Muscle layer of duodenum (tissue), 2 donors: ENCODE results near the gene LZIC.

Source experiments
- H3K27ac ChIP-seq: one replicate; pipeline ENCODE4 v1.7.0; 2013; ENCODE audit warnings: mild to moderate bottlenecking, low read length
- H3K27me3 ChIP-seq: one replicate; pipeline ENCODE4 v1.7.0; 2013; ENCODE audit warnings: low read depth, mild to moderate bottlenecking, control low read depth, low read length
- H3K36me3 ChIP-seq, 2 donors: one replicate each; pipeline ENCODE4 v1.7.0; 2013; ENCODE audit warnings: low read length in 2 of 2, control low read depth in 1 of 2, mild to moderate bottlenecking in 1 of 2; ENCODE audit not compliant: insufficient read depth in 2 of 2, control insufficient read depth in 1 of 2
- H3K4me1 ChIP-seq, 2 donors: one replicate each; pipeline ENCODE4 v1.7.0; 2013; ENCODE audit warnings: low read length in 2 of 2, mild to moderate bottlenecking in 2 of 2, control low read depth in 1 of 2, moderate library complexity in 1 of 2; ENCODE audit not compliant: insufficient read depth in 2 of 2, control insufficient read depth in 1 of 2
- H3K4me3 ChIP-seq, 2 donors: one replicate each; pipeline ENCODE4 v1.7.0; 2013; ENCODE audit warnings: low read length in 2 of 2, low read depth in 1 of 2, mild to moderate bottlenecking in 1 of 2
- H3K9me3 ChIP-seq, 2 donors: one replicate each; pipeline ENCODE4 v1.7.0; 2013; ENCODE audit warnings: low read length in 2 of 2, control low read depth in 1 of 2, mild to moderate bottlenecking in 1 of 2; ENCODE audit not compliant: control insufficient read depth in 1 of 2
- donor health status: healthy.

The LZIC gene

GRCh38 chr1:9942939-9943788 lies at the start of gene LZIC, which contains the start of gene NMNAT1:
Gene LZIC, minus strand, starts transcription at chr1:9943391. Its CDS starts 6,772 bp downstream, at chr1:9936619.
Gene NMNAT1, plus strand, starts transcription at chr1:9943475. Its CDS starts 28,599 bp downstream, at chr1:9972074.
- peaks cover 0 to 18% of the 10 kb centered on the region in 2 donors for H3K36me3 ChIP-seq
- peak within 1 kb of the TSS; percentile 100 for H3K27ac ChIP-seq
- H3K4me3 ChIP-seq = peak within 1 kb of the TSS; percentile 95 to 99
- H3K4me1 ChIP-seq = peaks cover 4 to 24% of the 10 kb centered on the region in 2 donors
- no peaks in the 10 kb centered on the region for H3K27me3 ChIP-seq
- no peaks in the 10 kb centered on the region for H3K9me3 ChIP-seq

- Histone ChIP-seq H3K9me3 (no peaks in the 10 kb centered on the region), H3K4me3 (no peak overlapping the region), H3K27ac (no peak overlapping the region), H3K36me3 (no peaks in the 10 kb centered on the region), H3K4me1 (peaks cover 0 to 10% of the 10 kb centered on the region in 2 donors), H3K27me3 (peaks cover 2% of the 10 kb centered on the region)
Measured at GRCh38 chr1:9992910-9993309, 49.7 kb upstream of the LZIC start.

- no peaks in the 10 kb centered on the region for H3K9me3 ChIP-seq
- H3K36me3 ChIP-seq = no peaks in the 10 kb centered on the region
- H3K4me1 ChIP-seq = no peaks in the 10 kb centered on the region
- no peak overlapping the region for H3K4me3 ChIP-seq
- no peak overlapping the region for H3K27ac ChIP-seq
- H3K27me3 ChIP-seq = no peaks in the 10 kb centered on the region
Measured at GRCh38 chr1:9990944-9991343, 47.8 kb upstream of the LZIC start.

GRCh38 chr1:9989773-9990172 lies 46.6 kb upstream of the LZIC start:
- no peaks in the 10 kb centered on the region for H3K27me3 ChIP-seq
- H3K9me3 ChIP-seq = no peaks in the 10 kb centered on the region
- no peak overlapping the region for H3K4me3 ChIP-seq
- H3K4me1 ChIP-seq = no peaks in the 10 kb centered on the region
- H3K36me3 ChIP-seq = no peaks in the 10 kb centered on the region
- no peak overlapping the region for H3K27ac ChIP-seq

GRCh38 chr1:9985001-9985400 lies 41.8 kb upstream of the LZIC start:
- Histone ChIP-seq H3K27ac (no peak overlapping the region), H3K9me3 (no peaks in the 10 kb centered on the region), H3K4me1 (no peaks in the 10 kb centered on the region), H3K4me3 (no peak overlapping the region), H3K27me3 (no peaks in the 10 kb centered on the region), H3K36me3 (peaks cover 13 to 27% of the 10 kb centered on the region in 2 donors)

GRCh38 chr1:9984253-9984652 lies 41.1 kb upstream of the LZIC start:
- Histone ChIP-seq H3K27me3 (no peaks in the 10 kb centered on the region), H3K4me3 (no peak overlapping the region), H3K27ac (no peak overlapping the region), H3K4me1 (no peaks in the 10 kb centered on the region), H3K9me3 (no peaks in the 10 kb centered on the region), H3K36me3 (peaks cover 13 to 27% of the 10 kb centered on the region in 2 donors)

- H3K27ac ChIP-seq = no peak overlapping the region
- H3K27me3 ChIP-seq = no peaks in the 10 kb centered on the region
- no peaks in the 10 kb centered on the region for H3K9me3 ChIP-seq
- no peak overlapping the region for H3K4me3 ChIP-seq
- no peaks in the 10 kb centered on the region for H3K36me3 ChIP-seq
- no peaks in the 10 kb centered on the region for H3K4me1 ChIP-seq
Measured at GRCh38 chr1:9960706-9961562, 17.7 kb upstream of the LZIC start.

GRCh38 chr1:9960011-9960410 lies 16.8 kb upstream of the LZIC start:
- no peaks in the 10 kb centered on the region for H3K9me3 ChIP-seq
- no peaks in the 10 kb centered on the region for H3K36me3 ChIP-seq
- no peak overlapping the region for H3K4me3 ChIP-seq
- H3K27ac ChIP-seq = no peak overlapping the region
- no peaks in the 10 kb centered on the region for H3K4me1 ChIP-seq
- H3K27me3 ChIP-seq = no peaks in the 10 kb centered on the region

- Histone ChIP-seq H3K4me1 (no peaks in the 10 kb centered on the region), H3K36me3 (no peaks in the 10 kb centered on the region), H3K27me3 (no peaks in the 10 kb centered on the region), H3K9me3 (no peaks in the 10 kb centered on the region), H3K27ac (no peak overlapping the region), H3K4me3 (no peak overlapping the region)
Measured at GRCh38 chr1:9957726-9958125, 14.5 kb upstream of the LZIC start.

- Histone ChIP-seq H3K27ac (no peak overlapping the region), H3K4me3 (no peak overlapping the region), H3K4me1 (peaks cover 4 to 27% of the 10 kb centered on the region in 2 donors), H3K36me3 (peaks cover 0 to 16% of the 10 kb centered on the region in 2 donors), H3K9me3 (no peaks in the 10 kb centered on the region), H3K27me3 (no peaks in the 10 kb centered on the region)
Measured at GRCh38 chr1:9946315-9946714, 3.1 kb upstream of the LZIC start.

GRCh38 chr1:9942399-9942938 lies 722 bp downstream of the LZIC start:
- H3K4me1 ChIP-seq = peaks cover 4 to 24% of the 10 kb centered on the region in 2 donors

More at GRCh38 chr1:9942399-9942938, 722 bp downstream of the LZIC start:
- Histone ChIP-seq H3K9me3 (no peaks in the 10 kb centered on the region), H3K27me3 (no peaks in the 10 kb centered on the region), H3K27ac (peak overlapping the region; percentile 100), H3K4me3 (peak overlapping the region; percentile 95 to 99), H3K36me3 (peaks cover 0 to 15% of the 10 kb centered on the region in 2 donors)
